GM21526 (cell line): ENCODE results near the gene HOXA13.

Source experiments
- ATAC-seq: cut with Tn5 transposase; IDR thresholded peaks from one replicate; pipeline ENCODE4 v1.9.1; 2021; ENCODE audit warnings: moderate library complexity; ENCODE audit not compliant: unreplicated experiment, low FRiP score

HOXA13 gene

DNA sequence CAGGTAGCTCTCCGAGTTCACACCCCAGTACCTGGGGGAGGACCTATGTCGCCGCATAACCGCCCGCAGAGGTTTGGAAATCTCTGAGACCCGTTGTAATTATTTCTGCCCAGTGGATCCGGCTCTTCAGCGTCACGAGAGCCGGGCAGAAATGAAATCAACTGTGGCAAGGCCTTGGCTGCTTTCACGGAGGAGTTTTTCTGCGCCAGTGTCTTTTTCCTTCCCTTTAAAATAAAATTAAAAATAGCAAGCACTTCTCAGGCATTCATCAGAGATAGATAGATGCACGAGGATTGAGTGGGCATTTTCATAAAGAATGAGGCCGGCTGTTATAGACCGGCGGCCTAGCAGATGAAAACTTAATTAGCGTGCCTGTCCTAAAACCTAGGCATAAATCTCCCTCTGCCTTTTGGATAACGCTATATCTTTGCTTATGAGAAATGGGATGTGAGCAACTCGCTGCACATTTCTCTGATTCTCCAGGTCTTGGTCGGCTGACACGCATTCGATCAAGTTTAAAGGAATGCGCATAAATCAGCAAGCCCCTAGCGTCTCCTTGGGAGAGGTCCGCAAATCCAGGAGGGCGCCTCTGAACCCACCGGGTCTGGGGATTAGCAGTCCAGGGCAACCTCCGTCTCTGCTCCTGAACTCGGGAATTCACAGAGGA is 6.4 kb downstream of the HOXA13 start:
- ATAC-seq, result no peak

DNA sequence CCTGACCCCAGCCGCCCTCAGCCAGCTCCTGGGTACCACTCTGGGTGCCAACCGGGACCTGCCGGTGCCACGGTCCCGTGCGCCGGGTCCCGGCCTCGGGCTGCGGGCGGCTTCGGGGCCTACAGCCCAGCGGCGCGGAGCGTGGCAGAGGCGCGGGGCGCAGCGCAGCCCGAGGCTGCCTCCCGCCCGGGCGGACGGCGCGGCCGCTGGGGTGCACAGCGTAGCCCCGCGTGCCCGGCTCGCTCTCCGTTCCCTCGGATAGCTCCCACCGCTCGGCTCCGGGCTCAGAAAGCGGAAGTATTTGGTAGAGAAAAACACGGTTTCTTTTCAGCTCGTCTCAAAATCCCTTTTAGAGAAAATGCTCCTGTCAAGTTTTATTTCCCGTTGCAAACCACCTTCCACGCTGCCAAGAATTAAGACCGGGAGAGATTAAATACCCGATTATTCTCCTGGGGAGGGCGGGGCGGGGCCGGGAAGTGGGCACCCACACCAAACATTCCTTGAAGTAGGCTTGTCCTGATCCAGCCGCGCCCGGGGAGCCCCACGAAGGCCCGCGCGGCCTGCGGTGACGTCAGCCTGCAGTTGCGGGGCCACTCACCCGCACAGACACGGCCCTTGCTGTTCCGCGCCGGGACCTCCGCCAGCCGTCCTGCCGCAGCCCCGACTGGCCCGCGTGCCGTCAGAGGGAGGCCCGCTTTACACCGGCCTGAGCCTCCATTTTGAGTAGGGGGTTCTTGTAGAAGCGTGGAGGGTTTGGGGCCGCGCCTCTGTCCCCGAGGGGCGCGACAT is 7.2 kb downstream of the HOXA13 start:
- no peak for ATAC-seq

DNA sequence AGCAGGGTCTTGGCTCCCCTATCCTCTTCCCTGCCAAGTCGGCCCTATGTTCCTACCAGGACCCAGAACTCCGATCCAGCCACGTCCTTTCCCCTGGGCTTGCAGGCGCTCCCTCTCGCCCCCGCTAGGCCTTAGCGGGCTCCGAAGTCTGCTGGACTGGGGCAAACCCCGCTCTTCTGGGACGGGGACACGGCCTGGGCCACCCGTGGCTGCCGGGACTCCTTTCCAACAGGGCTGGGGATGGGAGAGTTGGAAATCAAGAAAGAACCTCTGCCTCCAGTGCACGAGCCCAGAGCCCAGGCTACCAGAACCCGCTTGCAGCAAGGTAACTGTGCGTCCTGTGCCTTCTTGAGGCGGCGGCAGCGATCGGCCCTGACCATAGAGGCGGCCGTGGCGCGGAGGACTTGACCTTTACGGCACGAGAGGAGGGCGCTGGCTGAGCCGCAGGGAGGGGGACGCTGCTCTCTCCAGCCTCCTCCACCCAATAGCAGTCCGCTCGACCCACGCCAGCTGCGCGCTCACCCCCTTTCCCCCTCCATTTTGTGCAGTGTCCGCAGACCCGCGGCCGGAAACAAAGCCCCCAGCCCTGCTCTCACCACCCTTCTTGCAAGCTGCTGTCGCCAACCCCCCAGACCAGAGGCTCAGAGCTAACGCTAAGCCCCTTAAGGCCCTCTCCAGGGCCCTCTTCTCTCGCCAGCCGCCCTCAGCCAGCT is 7.9 kb downstream of the HOXA13 start:
- no peak for ATAC-seq

DNA sequence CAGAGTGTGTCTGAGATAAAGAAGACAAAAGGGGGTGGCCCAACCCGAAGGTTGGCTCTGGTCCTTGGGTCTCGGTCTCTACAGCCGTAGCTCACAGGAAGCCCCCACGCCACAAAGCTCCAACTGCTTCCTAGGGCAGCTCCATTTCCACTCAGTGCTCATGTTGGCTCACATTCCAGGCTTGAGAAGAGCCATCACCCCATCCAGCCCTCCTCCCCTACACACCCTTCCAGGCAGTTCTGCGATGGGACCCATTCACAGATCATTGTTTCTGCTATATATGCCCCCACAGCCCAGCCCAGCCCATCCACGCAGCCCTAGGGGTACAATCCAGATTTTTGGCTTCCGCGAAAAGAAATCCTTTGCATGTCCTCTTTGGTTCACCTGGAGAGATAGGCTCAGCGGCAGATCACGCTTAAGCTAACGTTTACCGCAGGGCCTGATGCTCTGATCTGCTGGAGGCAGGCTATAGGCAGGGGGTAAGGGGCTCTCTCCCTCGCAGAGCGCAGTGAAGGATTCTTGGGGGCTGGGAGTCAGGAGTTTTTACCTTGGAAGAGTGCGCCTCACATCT is 8.6 kb downstream of the HOXA13 start:
- ATAC-seq, result no peak

DNA sequence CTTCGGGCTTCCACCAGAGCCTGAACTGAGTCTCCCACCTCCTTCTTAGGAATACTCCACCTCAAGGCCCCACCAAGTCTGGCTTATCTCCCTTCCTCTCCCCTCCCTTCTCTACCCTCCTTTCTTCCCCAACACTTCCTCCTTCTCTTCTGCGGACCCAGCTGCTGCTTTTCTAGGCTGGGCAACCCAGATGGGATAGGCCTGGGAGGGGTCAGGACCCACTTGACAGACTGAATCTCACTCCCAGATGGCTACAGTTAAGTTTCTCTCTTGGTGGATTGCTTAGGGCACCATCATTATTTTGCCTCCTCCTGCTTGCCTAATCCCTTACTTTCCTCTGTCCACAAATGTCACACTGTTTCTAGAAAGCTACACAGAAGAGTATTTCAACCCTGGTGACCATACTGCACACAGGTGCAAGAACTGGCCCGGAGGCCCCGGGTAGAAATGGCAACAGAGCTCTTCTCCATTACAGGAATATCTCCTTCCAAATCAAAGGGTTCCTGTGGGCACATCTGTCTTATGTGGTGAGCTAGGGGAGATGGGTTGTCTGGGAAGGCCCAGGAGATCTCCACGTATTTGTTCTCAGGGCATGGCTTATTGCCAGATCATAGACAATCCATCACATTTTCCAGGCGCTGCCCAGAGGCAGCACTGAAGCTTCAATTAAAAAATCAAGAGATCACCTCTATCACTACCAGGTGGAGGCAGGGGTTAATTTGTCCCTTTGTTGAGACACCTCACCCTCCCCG is 9.7 kb downstream of the HOXA13 start:
- no peak for ATAC-seq

DNA sequence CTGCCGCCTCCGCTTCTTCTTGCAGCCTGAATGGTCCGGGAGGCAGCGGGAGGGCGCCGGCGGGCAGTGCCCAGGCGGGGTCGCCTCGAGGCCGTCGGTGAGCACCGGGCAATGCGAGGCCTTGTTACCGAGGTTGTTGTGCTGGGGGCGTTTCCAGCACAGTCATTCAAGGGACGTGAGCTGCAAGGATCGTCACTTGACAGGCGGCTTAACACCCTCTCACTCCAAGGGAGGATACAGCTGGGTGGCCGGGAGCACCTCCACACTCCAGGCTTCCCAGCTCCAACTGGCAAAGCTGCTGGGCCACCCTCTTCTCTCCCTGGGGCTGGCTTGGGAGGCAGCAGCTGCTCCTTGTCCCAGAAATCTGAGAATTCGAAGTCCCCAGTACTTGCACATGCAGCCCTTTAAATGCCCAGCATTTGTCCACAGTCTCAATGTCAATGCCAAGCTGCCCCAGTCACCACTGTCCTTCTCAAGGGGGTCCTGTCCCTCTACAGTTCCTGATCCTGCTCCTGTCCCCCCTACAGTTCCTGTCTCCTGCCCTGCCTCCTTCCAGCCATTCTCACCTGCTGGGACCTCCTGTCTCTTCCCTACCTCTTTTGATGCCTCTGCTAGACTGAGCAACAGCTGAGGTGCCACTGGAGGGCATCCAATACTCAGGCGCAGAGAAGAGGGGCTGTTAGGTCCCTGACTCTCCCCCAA is 10.4 kb downstream of the HOXA13 start:
- ATAC-seq, result no peak

DNA sequence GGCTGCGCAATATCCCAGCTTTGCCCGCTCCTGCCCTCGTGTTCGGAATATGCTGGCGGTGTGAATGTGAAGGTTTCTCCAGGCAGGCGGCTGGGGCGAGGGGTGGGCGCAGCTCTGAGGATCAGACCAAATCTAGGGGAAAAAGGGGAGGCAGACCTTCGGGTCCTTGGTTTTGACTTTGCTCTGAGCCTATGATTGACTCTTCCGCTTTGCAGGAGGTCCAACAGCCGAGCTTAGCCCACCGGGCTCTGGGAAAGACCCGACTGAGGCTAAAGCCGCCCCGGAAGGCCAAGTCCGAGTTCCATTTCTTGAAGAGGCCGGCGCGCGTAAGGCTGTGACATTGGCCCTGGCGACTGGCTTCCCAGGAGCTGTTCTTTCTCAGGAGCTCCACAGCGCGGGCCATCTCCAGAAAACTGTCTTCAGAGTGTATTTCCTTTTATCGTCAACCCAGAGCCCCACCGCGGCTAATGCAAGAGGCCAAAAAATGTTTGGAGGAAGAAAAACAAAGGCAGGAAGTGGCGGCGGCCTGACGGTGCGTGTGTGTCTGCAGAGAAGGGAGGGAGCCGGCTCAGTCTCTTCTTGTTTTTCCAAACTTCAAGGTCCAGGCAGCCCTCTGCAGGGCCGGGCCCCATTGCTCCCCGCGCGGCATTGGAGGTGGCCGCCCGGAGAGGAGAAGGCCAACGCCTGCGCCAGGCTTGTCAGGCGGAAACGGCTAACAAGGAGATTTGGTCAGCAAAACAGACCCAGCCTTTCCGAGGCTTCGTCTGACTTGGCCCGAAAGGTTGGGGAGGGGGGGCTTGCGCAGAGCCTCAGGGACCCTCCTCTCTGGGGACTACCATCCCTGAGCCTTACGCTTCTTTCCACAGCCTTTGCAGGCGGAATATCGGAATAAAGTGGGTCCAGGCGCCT is 11.3 kb downstream of the HOXA13 start:
- ATAC-seq, result no peak

DNA sequence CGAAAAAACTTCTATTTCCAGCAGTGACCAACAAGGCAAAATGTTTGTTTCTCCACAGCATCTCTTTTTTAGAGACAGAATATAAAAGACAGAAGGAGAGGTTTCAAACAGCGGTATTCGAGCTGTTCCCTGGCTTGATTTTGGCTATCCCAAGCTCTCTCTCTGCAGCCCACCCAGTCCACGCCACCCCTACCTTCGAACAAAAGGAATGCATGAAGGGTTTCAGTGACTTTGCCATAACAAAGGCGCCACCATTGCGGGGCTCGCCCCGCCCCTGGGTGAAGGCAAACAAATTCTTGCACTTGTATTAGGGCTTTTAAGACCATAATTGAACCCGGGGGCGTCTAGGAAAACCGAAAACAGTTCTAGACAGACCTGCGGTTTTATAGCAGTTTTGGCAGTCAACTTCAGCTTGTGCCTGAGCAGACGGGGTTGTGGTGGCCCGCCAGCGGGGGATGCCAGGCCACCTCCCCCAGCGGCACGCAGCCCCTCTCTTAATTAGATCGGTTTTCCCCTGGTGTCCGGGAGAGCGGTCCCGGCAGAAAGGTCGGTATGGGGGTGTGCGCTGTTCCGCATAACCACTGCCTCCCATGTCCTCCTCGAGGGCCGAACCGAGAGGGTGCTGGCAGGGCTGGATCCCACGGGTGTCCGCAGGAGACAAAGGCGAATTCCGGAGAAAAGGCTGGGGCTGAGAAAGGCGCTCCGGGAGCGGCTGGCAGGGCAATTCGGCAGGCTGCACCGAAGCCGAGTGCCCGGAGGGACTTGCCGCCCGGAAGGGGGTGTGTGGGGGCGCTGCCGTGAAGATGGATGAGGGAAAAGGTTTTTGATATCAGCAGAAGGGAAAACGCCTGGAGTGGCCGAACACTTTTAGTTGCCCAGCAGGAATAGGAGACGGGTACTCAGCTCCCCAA is 12.2 kb downstream of the HOXA13 start:
- ATAC-seq, result no peak

DNA sequence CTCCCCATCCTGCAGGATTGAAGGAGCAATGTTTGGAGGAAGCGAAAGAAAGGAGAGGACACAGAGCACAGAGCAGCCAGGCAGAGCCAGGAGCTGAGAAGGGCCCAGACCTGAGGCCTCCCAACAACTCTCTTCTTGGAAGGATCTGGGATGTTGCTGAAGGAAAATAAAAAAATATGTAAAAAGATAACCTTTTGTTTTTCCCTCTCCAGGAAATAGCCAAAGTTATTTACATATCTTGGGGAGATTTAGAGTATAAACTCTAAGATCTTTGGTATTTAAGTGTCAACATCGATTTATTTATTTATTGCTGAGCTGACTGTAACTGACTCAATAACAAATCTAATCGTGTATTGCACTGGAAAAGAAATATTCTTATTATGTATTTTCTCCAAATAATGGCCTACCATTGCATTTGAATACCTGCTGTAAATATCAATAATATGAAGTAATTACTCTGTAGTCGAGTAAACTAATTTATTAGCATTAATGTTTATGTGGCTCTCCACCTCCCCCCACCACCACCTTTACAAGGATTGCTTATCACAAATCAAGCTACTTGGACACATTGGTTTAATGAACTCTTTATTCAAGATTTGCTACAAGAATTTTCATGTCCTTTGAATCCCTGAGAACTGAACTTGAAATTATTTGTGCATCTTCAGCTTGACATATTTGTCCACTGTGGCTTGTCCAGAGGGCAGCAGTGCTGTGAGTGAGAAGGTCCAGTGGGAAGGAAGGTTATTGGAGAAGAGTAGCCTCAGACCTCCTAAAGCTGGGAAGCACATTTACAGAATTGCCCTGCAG is 13.0 kb downstream of the HOXA13 start:
- no peak for ATAC-seq

DNA sequence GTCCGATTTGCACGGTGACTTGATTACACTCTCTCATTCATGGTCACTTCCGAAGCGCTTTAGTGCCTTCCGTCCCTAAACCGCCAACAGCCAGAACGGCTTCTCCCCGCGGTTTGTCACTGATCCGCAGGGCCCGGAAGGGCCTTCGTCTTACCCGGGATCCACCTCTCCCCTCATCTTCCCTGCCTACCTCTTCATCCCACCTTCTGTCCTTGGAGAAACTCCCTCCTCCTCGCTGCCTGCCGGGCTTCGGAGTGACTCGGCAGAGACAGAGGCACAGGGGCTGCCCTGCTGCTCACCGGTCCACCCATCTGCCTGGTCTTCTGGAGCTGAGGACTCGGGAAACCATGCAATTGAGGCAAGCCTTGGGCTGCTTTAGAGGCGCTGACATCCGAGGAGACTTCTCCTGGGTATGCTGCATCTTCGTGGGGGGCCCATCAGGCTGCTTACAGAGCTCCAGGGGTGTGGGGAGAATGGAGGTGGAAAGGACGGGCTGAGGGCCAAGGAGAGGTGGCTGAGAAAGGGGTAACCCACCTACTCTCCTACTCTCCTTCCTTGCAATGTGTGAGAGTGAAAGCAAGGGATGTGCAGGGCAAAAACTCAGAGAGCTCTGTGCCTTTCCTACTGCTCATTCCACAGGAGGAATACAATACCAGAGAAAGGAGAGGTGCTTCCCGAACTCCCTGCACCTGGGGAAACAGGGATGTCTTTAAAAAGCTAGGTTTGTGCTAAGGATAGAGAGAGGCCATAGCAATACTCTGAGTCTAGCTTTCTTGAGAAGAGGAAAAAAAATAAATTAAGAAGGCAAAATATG is 13.8 kb downstream of the HOXA13 start:
- no peak for ATAC-seq

DNA sequence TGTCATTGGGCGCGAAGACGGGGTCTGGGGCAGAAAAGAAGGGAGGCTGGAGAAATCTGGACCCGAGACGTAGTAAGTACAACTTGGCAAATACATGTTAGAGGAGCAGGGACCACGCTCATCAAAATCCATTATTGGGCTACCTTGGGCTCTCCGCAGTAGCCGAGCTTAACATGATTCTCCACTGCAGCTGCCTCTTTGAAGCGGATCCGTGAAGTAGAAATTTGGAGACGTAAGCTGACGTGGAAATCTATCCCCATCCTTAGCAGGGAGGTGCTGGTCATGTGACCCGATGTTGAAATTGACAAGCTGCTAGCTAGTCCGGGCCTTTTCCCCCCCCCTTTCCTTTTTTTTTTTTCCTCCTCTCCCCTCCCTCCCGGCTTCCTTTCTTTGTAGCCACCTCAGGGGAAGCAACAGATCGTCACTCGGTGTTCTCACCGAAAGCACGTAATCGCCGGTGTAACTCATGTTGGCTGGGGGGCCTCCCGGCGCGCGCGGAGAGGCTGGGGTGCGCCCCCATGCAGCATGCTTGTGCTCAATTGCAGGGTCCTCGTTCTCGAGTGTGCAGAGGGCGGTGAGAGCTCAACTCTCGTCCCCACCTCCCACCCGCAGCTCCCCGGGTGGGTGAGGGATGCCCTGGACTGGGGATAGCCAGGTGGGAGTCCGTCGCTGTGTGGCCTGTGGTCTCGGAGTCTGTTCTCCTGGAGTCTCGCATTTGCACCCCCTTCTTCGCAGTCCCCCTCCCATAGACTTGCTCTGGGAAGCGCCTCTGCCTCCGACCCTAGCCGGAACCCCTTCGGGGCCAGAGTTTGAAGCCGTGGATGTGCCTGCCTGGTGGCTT is 14.7 kb downstream of the HOXA13 start, which contains the start of gene HOXA11:
Gene HOXA11 (minus strand): TSS at position 220 of the 841 bp plus-strand sequence. CDS start 88 bp downstream, at position 132.
- no peak for ATAC-seq

DNA sequence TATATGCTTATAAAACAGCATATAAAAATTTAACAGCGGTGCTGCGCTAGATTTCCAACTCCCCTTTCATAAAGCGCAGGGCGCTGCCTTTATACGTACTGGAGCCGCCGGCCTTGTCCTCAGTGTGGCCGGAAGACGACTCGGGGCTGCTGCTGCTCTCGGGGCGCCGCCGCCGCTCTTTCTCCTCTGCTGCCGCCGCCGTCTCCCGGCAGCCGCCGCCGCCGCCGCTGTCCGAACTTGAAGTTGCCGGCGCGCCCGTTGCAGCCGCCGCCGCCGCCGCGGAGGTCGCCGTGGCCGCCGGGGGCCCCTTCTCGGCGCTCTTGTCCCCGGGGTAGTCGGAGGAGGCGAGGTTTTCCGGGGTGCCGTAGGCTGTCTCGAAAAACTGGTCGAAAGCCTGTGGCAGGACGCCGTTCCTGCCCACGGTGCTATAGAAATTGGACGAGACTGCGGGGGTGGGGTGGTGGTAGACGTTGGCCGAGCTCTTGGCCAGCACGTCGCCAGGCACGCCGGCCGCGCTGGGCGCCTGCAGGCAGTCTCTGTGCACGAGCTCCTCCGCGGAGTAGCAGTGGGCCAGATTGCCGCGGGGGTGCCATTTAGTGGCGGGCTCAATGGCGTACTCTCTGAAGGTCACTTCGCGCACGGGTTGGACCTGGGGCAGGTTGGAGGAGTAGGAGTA is 15.4 kb downstream of the HOXA13 start:
- ATAC-seq, result no peak

DNA sequence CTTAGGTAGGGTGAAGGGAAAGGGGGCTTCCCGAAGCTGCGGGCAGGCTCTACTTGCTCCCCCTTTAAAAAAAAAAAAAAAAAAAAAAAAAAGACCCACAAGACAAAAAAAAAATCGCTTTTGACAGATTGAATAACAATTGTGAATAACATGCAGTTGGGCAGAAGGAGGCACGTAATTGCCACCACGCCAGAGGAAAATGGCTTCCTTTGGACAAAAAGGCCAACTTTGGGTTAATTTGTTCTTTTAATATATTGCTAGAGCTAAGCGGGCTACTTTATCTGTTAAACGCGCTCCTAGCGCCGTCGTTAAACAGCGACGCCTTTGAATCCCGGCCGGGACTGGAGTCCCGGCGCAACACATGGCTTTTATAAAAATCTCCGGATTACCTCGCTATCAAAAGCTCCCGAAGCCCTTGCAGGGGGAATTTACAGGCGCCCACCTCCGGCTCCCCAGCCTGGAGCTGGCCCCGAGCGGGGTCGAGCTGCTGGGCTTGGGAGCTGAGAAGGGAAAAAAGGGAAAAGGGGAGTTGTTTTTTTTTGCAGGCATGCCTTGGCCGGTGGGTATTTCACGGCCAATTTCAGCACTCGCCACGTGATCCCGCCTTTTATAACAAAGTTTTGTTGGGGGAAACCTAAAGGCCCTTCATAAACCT is 16.1 kb downstream of the HOXA13 start:
- no peak for ATAC-seq
